ENCODE data around the gene TOB1. TPM values are rescaled to one million over a fixed set of nuclear protein-coding genes. Genes with fewer than 3 reads are reported as not detected.

Gene TOB1
- total RNA-seq, 1 experiment from 2014 or later: 31.6 TPM

- no peaks in the 10 kb centered on the region for H3K9me3 ChIP-seq (ENCODE audit: control insufficient read depth, low read depth, low read length)
- no peak overlapping the region for H3K27ac Mint-ChIP-seq
- no peak overlapping the region for H4K5ac ChIP-seq (ENCODE audit: insufficient read length, low read depth, low read length)
- H3K23me2 ChIP-seq (ENCODE audit: insufficient read length, low read depth, low read length, poor library complexity, severe bottlenecking): no peaks in the 10 kb centered on the region
- no peak overlapping the region for H3K4me2 ChIP-seq (ENCODE audit: insufficient read depth, insufficient read length, low read length)
- no CpG with 5 or more reads among the region's 12 CpGs for WGBS (ENCODE audit: extremely low coverage, insufficient read length, low lambda C conversion rate)
- no peak overlapping the region for H4K91ac ChIP-seq (ENCODE audit: insufficient read length, low read depth, low read length)
- H3T11ph ChIP-seq (ENCODE audit: low read length): no peak overlapping the region
- no peak overlapping the region for H4K8ac ChIP-seq (replicated peaks; ENCODE audit: insufficient read length, low read depth, low read length)
- H2AK5ac ChIP-seq (ENCODE audit: insufficient read length, low read length): no peak overlapping the region
- H2AFZ ChIP-seq (ENCODE audit: low read length): no peak overlapping the region
- peaks cover 8 to 11% of the 10 kb centered on the region in 2 experiments for H3K4me1 Mint-ChIP-seq
- no peak overlapping the region for H3K4me3 Mint-ChIP-seq
- H3K9me3 Mint-ChIP-seq: no peaks in the 10 kb centered on the region
- H2BK5ac ChIP-seq (ENCODE audit: insufficient read length, low read length): no peak overlapping the region
- DNase-seq: no peak
- no peak overlapping the region for H2BK15ac ChIP-seq (ENCODE audit: low read depth, low read length)
- H3K27me3 Mint-ChIP-seq (ENCODE audit: low read depth): peaks cover 2% of the 10 kb centered on the region
- H3K36me3 Mint-ChIP-seq (ENCODE audit: insufficient read depth in 1 of 3, low read depth in 3 of 3): peaks cover 8 to 20% (median 19%) of the 10 kb centered on the region in 3 experiments; a peak in 6 of 7 replicates
- no peak overlapping the region for H3K4ac ChIP-seq (ENCODE audit: low read depth, low read length)
- H2BK12ac ChIP-seq (ENCODE audit: insufficient read length, low read depth, low read length): no peak overlapping the region
- no peak overlapping the region for H3K9ac ChIP-seq (ENCODE audit: extremely low read depth, insufficient read length, low read length)
- peaks cover 3% of the 10 kb centered on the region for H3K79me1 ChIP-seq (ENCODE audit: insufficient read depth, low read depth, low read length, poor library complexity, severe bottlenecking)
- H3K23ac ChIP-seq (ENCODE audit: insufficient read length, low read depth, low read length): no peak overlapping the region
- TF ChIP-seq CTCF (conservative IDR thresholded peaks at IDR 0.05): no peak
- no peak overlapping the region for H3K56ac ChIP-seq (ENCODE audit: insufficient read length, low read depth, low read length)
- peaks cover 3% of the 10 kb centered on the region; the same call in 1 of the 2 replicates for H3K79me2 ChIP-seq (ENCODE audit: insufficient read depth, low read length)
- no peak overlapping the region for H2BK20ac ChIP-seq (ENCODE audit: low read depth, low read length, poor library complexity, severe bottlenecking)
- no peak overlapping the region for H3K18ac ChIP-seq (ENCODE audit: insufficient read length, low read depth, low read length)
- no peaks in the 10 kb centered on the region for H4K20me1 ChIP-seq (ENCODE audit: control insufficient read depth, insufficient read depth, insufficient read length)
- H3K4me1 ChIP-seq (ENCODE audit: insufficient read depth, low read length): no peaks in the 10 kb centered on the region
- no peak overlapping the region for H2BK120ac ChIP-seq (ENCODE audit: low read depth, low read length, poor library complexity, severe bottlenecking)
- no peak overlapping the region for H3K27ac ChIP-seq (ENCODE audit: insufficient read length, low read depth, low read length)
- no peaks in the 10 kb centered on the region for H3K27me3 ChIP-seq (ENCODE audit: insufficient read depth, low read length)
- no peak overlapping the region for H3K14ac ChIP-seq (ENCODE audit: insufficient read depth, low read length)
Measured at GRCh38 chr17:50858486-50859225, 7.5 kb downstream of the TOB1 start.

Measured in H9 (cell line).